Activated CD8-positive, alpha-beta T cell treated with anti-CD3 and anti-CD28 coated beads for 36 hours (primary cell): Measurements from ENCODE around the gene SHISA4. TPM values are rescaled to one million over a fixed set of nuclear protein-coding genes. Genes with fewer than 3 reads are reported as not detected.
A peak's percentile ranks its signal among the peaks of the same experiment; 100 is the strongest.

ENCODE experiments used
- ATAC-seq: fragments of 200-7000 bp; cut with Tn5 transposase; one replicate; pipeline ENCODE4 v1.10.0; 2021; ENCODE audit warnings: mild to moderate bottlenecking, moderate library complexity
- CTCF ChIA-PET: fragments of 350-600 bp; sonication (Branson Sonifier 250); formaldehyde crosslinking; loops from one replicate; lab custom pipeline; 2021; ENCODE audit warnings: antibody characterized with exemption; lab: Charles Lee
- POLR2A ChIA-PET: fragments of 350-600 bp; sonication (Branson Sonifier 250); formaldehyde crosslinking; loops from one replicate; lab custom pipeline; 2021; ENCODE audit warnings: antibody characterized with exemption; lab: Charles Lee
- DNase-seq: peaks from one replicate; pipeline ENCODE4 v3.0.0-alpha.2; 2020
- H3K27ac Mint-ChIP-seq: one replicate; pipeline ENCODE4 v1.8.0; 2021; ENCODE audit warnings: mild to moderate bottlenecking, mixed read lengths
- H3K27me3 Mint-ChIP-seq: one replicate; pipeline ENCODE4 v1.8.0; 2021; ENCODE audit warnings: mixed read lengths
- H3K36me3 Mint-ChIP-seq: one replicate; pipeline ENCODE4 v1.8.0; 2021; ENCODE audit warnings: low read depth, mixed read lengths
- H3K4me1 Mint-ChIP-seq: one replicate; pipeline ENCODE4 v1.8.0; 2021; ENCODE audit warnings: low read depth, mixed read lengths
- H3K4me3 Mint-ChIP-seq: one replicate; pipeline ENCODE4 v1.8.0; 2021; ENCODE audit warnings: mild to moderate bottlenecking, moderate library complexity, mixed read lengths
- H3K9me3 Mint-ChIP-seq: one replicate; pipeline ENCODE4 v1.8.0; 2021; ENCODE audit warnings: mixed read lengths
- intact Hi-C: fragments of 100-400 bp; cut with micrococcal nuclease; formaldehyde crosslinking; loops from one replicate; pipeline ENCODE4 v1.10.0; 2022
- total RNA-seq, 2 experiments: library from RNA; stranded (reverse); gene quantifications; one replicate each; pipeline ENCODE4 v1.2.3, GENCODE V29; 2021
- TF ChIP-seq, protein P1 (sequence below): fragments of 200-600 bp; IDR thresholded peaks from one replicate; pipeline ENCODE4 v1.8.0; 2022; ENCODE audit warnings: antibody characterized with exemption, mild to moderate bottlenecking

The SHISA4 gene
- total RNA-seq, 2 experiments from 2014 or later: 0.47 TPM; not detected in 1

DNA sequence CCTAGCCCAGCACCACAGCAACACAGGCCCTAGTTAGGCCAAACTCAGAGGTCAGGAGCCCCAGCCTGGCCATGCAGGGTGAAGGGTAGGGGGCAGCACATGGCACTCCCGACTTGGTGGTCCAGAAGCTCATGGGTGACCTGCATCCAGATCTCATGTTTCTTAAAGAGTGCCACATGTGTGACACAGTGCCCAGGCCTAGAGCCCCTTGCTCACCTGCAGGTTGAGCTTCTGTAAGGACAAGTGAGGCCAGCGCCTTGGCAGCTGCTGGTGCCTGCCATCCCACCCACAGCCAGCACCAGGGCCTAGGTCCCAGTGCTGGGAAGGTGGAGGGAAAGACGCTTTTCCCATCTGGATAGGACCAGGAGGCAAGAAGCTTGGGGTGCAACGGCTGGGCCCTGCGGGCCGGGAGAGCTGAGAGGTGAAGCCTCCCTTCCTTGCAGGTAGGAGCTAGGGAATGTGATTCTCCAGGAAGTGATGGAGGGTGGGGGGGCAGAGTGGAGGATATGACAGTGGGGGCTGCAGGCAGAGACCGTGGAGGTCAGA, 6.5 kb downstream of the SHISA4 start:
- Mint-ChIP-seq H3K4me1 (peaks cover 7% of the 10 kb centered on the region), H3K27ac (no peak overlapping the region), H3K27me3 (peaks cover 25% of the 10 kb centered on the region), H3K36me3 (no peaks in the 10 kb centered on the region), H3K9me3 (no peaks in the 10 kb centered on the region), H3K4me3 (no peak overlapping the region)
- ChIA-PET POLR2A (interaction anchor here (0.5 to 2.0 kb wide), 8 partner anchors 12 to 255 kb away, joined by 3 to 6 read pairs (median 4); partner anchors contain the start of genes IPO9, LMOD1 and TIMM17A), CTCF (interaction anchor here (0.6 to 7.2 kb wide), 41 partner anchors 8 to 335 kb away, joined by 3 to 130 read pairs (median 7); partner anchors contain the start of genes LMOD1, RNPEP and TIMM17A)
- ATAC-seq (no peak), DNase-seq (no peak)
- intact Hi-C loops: no loop called here
- TF ChIP-seq, protein P1, sequence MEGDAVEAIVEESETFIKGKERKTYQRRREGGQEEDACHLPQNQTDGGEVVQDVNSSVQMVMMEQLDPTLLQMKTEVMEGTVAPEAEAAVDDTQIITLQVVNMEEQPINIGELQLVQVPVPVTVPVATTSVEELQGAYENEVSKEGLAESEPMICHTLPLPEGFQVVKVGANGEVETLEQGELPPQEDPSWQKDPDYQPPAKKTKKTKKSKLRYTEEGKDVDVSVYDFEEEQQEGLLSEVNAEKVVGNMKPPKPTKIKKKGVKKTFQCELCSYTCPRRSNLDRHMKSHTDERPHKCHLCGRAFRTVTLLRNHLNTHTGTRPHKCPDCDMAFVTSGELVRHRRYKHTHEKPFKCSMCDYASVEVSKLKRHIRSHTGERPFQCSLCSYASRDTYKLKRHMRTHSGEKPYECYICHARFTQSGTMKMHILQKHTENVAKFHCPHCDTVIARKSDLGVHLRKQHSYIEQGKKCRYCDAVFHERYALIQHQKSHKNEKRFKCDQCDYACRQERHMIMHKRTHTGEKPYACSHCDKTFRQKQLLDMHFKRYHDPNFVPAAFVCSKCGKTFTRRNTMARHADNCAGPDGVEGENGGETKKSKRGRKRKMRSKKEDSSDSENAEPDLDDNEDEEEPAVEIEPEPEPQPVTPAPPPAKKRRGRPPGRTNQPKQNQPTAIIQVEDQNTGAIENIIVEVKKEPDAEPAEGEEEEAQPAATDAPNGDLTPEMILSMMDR: no peak

DNA sequence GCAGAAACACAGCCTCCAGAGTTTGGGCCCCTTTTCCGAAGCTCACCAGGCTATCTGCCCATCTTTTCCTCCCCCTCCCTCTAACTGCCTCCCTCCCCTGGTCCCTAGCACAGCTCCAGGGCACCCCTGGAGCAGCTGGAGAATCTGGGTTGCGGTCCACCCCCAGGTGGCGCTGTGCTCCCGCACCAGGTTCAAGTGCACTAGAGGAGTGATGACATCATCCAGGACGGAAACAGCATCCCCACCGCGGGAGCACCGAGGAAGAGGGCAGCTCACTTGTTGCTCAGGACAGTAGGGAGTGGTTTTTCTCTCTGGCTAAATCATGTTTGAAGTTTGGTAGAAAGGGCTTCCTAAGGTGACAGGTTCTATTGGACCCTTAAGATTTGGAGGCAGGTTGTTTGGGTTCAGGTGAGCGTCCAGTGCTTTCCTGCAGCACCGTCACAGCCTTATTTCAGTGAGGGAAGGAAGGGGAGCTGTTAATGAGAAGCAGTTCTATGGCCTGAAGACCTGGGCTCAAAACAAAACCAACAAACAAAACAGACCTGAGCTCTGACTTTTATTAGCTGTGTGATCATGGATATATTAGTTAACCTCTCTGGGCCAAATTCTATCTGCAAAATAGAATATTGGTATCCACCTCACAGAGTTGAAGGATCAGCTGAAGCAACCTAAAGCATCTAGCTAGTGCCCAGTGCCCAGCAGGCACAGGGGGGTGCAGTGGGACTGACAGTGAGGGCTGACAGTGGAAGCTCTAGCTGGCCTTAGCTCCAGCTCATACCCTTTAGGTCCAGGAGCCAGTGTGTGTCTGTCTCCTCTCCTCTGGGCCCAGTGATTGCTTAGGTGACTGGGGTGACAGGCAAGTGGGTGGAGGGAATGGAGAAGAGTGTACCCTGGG, 7.5 kb downstream of the SHISA4 start:
- H3K9me3 Mint-ChIP-seq: no peaks in the 10 kb centered on the region
- CTCF ChIA-PET: interaction anchor here (0.6 to 7.2 kb wide), 58 partner anchors 8 to 540 kb away, joined by 3 to 130 read pairs (median 5); partner anchors contain the start of genes ELF3, LMOD1, RNPEP and TIMM17A
- H3K36me3 Mint-ChIP-seq: no peaks in the 10 kb centered on the region
- H3K27ac Mint-ChIP-seq: peak overlapping the region; percentile 75
- POLR2A ChIA-PET: interaction anchor here (0.7 to 2.0 kb wide), 9 partner anchors 10 to 254 kb away, joined by 3 to 6 read pairs (median 3); partner anchors contain the start of genes IPO9, LMOD1 and TIMM17A
- peaks cover 18% of the 10 kb centered on the region for H3K27me3 Mint-ChIP-seq
- DNase-seq (peak; percentile 94), ATAC-seq (peak; percentile 96)
- intact Hi-C loops: loop anchor here (1.0 kb wide), 1 partner anchor 76 kb away; no protein-coding TSS in a partner anchor
- peak overlapping the region; percentile 38 for H3K4me3 Mint-ChIP-seq
- TF ChIP-seq, protein P1: peak; percentile 91
- peaks cover 7% of the 10 kb centered on the region for H3K4me1 Mint-ChIP-seq

DNA sequence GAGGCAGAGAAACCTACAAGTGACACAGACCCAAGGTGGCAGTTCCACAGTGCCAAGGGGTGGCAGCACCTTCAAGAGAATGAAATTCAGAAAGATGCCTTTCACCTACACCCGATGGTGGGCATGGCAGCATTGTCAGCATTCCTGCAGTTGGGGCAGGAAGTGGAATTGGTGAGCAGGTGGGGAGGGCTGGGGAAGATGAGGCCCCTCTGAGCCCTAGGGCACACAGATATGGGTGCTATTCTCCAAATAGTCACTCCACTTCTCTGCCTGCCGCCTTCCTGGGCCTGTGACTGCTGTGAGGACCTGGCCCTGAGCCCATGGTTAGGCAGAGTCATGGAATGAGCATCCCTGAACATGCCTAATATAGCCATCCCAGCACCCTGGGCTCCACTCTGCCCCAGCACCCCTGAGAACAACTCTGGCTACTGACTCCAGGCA, 8.3 kb downstream of the SHISA4 start:
- H3K4me1 Mint-ChIP-seq: peaks cover 7% of the 10 kb centered on the region
- no peak overlapping the region for H3K27ac Mint-ChIP-seq
- TF ChIP-seq, protein P1: no peak
- ChIA-PET POLR2A (interaction anchor here (0.7 to 1.4 kb wide), 2 partner anchors 10 to 49 kb away, joined by 3 read pairs; partner anchors contain the start of gene LMOD1), CTCF (interaction anchor here (0.8 to 7.2 kb wide), 30 partner anchors 7 to 249 kb away, joined by 3 to 130 read pairs (median 10); partner anchors contain the start of genes ELF3, LMOD1, RNPEP and TIMM17A)
- peaks cover 14% of the 10 kb centered on the region for H3K27me3 Mint-ChIP-seq
- no peak for DNase-seq
- H3K9me3 Mint-ChIP-seq: no peaks in the 10 kb centered on the region
- H3K36me3 Mint-ChIP-seq: no peaks in the 10 kb centered on the region
- no peak for ATAC-seq
- no peak overlapping the region for H3K4me3 Mint-ChIP-seq
- intact Hi-C loops: loop anchor here (1.0 kb wide), 1 partner anchor 75 kb away; no protein-coding TSS in a partner anchor

DNA sequence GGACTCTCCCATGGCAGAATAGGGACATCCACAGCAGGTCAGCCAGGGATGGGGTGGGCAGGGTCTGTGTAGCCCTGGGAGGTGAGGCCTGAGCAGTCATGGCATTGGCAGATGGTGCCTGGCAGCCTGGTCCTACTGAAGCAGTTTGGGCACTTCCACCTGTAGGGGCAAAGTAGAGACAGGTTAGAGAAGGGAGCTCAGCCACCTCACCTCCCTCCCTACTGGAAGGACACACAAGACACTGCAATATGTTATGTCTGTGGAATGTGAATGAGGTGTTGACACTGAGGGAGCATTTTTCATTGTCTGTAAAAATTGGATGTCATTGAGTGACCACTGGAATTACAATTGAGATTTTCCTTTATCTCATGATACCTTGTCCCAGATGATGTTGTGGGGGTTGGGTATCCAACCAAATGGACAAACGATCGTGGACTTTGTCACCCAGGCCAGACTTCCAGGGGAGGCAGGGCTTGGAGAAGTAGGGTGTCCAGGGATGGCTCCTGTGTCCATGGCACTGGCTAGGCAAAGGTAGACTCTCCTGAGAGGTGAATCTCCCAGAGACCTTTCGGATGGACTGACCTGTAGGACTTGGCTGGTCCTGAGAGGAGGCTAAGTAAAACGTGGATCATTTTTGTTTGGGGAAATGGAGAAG, 9.7 kb downstream of the SHISA4 start:
- intact Hi-C loops: no loop called here
- CTCF ChIA-PET: interaction anchor here (1.0 to 7.2 kb wide), 8 partner anchors 11 to 236 kb away, joined by 3 to 130 read pairs (median 4); no protein-coding TSS in a partner anchor

More for the DNA sequence above, 9.7 kb downstream of the SHISA4 start:
- no peak for ATAC-seq
- H3K27ac Mint-ChIP-seq: no peak overlapping the region
- TF ChIP-seq, protein P1: no peak
- no peak overlapping the region for H3K4me3 Mint-ChIP-seq
- peaks cover 6% of the 10 kb centered on the region for H3K27me3 Mint-ChIP-seq
- H3K36me3 Mint-ChIP-seq: no peaks in the 10 kb centered on the region
- POLR2A ChIA-PET: no interaction called here
- DNase-seq: no peak
- peaks cover 7% of the 10 kb centered on the region for H3K4me1 Mint-ChIP-seq
- no peaks in the 10 kb centered on the region for H3K9me3 Mint-ChIP-seq
